Psoas muscle (tissue), 8 donors: Measurements from ENCODE around the gene SCLT1. TPM values are rescaled to one million over a fixed set of nuclear protein-coding genes. Genes with fewer than 3 reads are reported as not detected.

Source experiments
- ATAC-seq, 4 donors: fragments of 200-7000 bp; cut with Tn5 transposase; one replicate each; pipeline ENCODE4 v1.9.1; 2020; ENCODE audit warnings: moderate library complexity in 3 of 4, mild to moderate bottlenecking in 2 of 4
- DNase-seq, 2 donors: peaks; one replicate each; pipeline ENCODE4 v3.0.0-alpha.2; 2020
- H3K27ac ChIP-seq: fragments of 200-600 bp; one replicate; pipeline ENCODE4 v1.8.0; 2022
- H3K27me3 ChIP-seq, 3 donors: fragments of 200-600 bp in 1 of 3; one replicate each; pipeline versions ENCODE4 v1.6.1 to v1.8.0; 2013 to 2022; ENCODE audit warnings: low read length in 2 of 3, mild to moderate bottlenecking in 2 of 3, moderate library complexity in 1 of 3; ENCODE audit not compliant: insufficient read depth in 3 of 3
- H3K36me3 ChIP-seq, 2 donors: fragments of 200-600 bp in 1 of 2; one replicate each; pipeline versions ENCODE4 v1.6.1 to v1.8.0; 2013 to 2022; ENCODE audit warnings: low read depth in 1 of 2, mild to moderate bottlenecking in 1 of 2, moderate library complexity in 1 of 2; ENCODE audit not compliant: insufficient read depth in 1 of 2
- H3K4me1 ChIP-seq: fragments of 200-600 bp; one replicate; pipeline ENCODE4 v1.8.0; 2022
- H3K4me3 ChIP-seq: fragments of 200-600 bp; one replicate; pipeline ENCODE4 v1.8.0; 2022; ENCODE audit warnings: mild to moderate bottlenecking
- H3K9me3 ChIP-seq: fragments of 200-600 bp; one replicate; pipeline ENCODE4 v1.8.0; 2022
- CTCF ChIP-seq: fragments of 200-600 bp; IDR thresholded peaks from one replicate; pipeline ENCODE4 v1.8.0; 2022; ENCODE audit warnings: antibody characterized with exemption
- WGBS, 3 donors: extraction: QIAGEN DNeasy Blood & Tissue Kit; methylation state at CpG; one replicate each; pipeline versions ENCODE4 v1.1.6 to v1.1.7; 2013; 5-methylcytosine and 5-hydroxymethylcytosine counted together
- intact Hi-C, 2 donors: fragments of 100-400 bp; cut with DNase I; formaldehyde crosslinking; loops; one replicate each; pipeline versions ENCODE4 v1.11.0 to v1.14.2; 2022
- polyA plus RNA-seq, 3 donors: library from polyadenylated mRNA; stranded (reverse); fragments of 200-250 nt; gene quantifications; one replicate each; pipeline ENCODE4 v1.2.3, GENCODE V29; 2013
- total RNA-seq, 4 donors: library from RNA; stranded (reverse); fragmentation: NEBNext Ultra II Directional in 2 of 4; extraction: Animal tissue kit (Norgen Biotek cat#: 25700) in 2 of 4; gene quantifications; one replicate each; pipeline versions ENCODE4 v1.2.1 to v1.2.4, GENCODE V29; 2021 to 2023
- donor health status: healthy with polysubstance abuse.
- donor health status: DM: no; HTN: no; CAD: no; lungs with moderate emphysema.
- donor health status: Bipolar disorder and iron deficiency.
- donor health status: healthy.
- donor health status: DM: yes; HTN: yes; CAD: no.
- donor health status: DM: no; HTN: no; CAD: no.
- donor health status: DM: no; HTN: no; CAD: no.
- donor health status: DM: yes; HTN: yes; CAD: no.

SCLT1 gene
- total and polyA plus RNA-seq, 7 donors, result 1.1 to 5.3 (median 3.1) TPM

DNA sequence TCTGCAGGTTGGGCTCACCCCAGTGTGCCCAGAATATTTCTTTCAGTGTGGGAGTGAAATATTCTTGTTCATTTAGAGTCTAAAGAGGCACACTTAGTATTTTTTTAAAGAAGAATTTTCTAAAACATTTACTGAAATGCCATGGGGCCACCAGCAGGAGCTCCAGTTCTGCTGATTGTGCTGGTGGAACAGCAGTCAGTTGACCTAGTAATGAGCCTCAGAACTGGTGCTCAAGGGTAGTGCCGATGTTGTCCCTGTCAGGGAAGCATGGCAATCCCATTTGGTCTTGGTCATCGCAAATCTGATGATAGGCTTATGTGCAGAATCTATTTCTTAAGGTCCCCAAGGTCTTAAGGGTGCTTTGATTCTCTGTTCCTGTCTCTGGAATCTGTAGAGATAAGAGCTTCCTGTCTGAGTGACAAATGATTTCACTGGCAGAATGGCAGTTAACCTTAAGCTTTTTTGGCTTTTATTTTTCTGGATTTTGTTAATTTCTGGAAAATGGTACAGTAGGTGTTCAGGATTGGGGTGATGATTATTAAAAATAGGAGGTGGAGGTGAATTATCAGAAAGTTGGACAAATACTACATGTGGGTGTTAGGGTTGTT is 252.5 kb downstream of the SCLT1 start:
- no peak overlapping the region for H3K4me3 ChIP-seq
- peaks cover 0 to 26% of the 10 kb centered on the region in 2 donors for H3K36me3 ChIP-seq
- H3K9me3 ChIP-seq, result no peaks in the 10 kb centered on the region
- 63 to 84% (median 71%) methylated on average over 2 of the region's 2 CpGs for WGBS, 3 donors
- H3K27me3 ChIP-seq, result no peaks in the 10 kb centered on the region
- TF ChIP-seq CTCF, result no peak
- intact Hi-C loops, result no loop called here
- H3K27ac ChIP-seq, result no peak overlapping the region
- DNase-seq (no peak), ATAC-seq (no peak)
- peaks cover 83% of the 10 kb centered on the region for H3K4me1 ChIP-seq

DNA sequence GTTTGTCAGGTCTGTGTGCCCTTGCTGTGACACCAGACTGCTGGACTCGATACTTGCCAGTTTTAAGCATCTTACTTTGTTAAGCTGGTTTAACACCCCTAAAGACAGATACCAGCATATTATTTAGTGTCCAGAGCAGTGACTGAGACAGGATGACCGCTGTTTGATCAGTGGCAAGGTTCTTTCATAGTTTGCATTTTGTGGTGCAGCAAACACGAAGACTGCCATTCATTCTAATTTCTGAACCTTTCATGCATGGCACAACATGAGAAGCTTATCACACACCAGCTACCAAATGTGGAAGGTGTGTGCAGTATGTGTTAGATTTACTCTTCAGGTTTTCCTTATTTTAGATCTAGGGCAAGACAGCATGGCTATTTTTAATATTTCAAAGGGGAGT is 255.7 kb downstream of the SCLT1 start:
- no peak for DNase-seq
- peaks cover 81% of the 10 kb centered on the region for H3K4me1 ChIP-seq
- no peak overlapping the region for H3K4me3 ChIP-seq
- intact Hi-C loops, result no loop called here
- ATAC-seq, result no peak
- TF ChIP-seq CTCF, result no peak
- no peaks in the 10 kb centered on the region for H3K27me3 ChIP-seq
- peaks cover 4 to 16% of the 10 kb centered on the region in 2 donors for H3K36me3 ChIP-seq
- H3K27ac ChIP-seq, result peak overlapping the region; percentile 4
- WGBS, 3 donors, result 71 to 95% (median 88%) methylated on average over 3 of the region's 3 CpGs
- no peaks in the 10 kb centered on the region for H3K9me3 ChIP-seq

- intact Hi-C loops, result no loop called here
- Histone ChIP-seq H3K27me3 (no peaks in the 10 kb centered on the region), H3K9me3 (no peaks in the 10 kb centered on the region), H3K4me3 (no peak overlapping the region), H3K27ac (peak overlapping the region; percentile 48), H3K4me1 (peaks cover 83% of the 10 kb centered on the region), H3K36me3 (peaks cover 5 to 19% of the 10 kb centered on the region in 2 donors)
- no peak for TF ChIP-seq CTCF
- 86 to 98% (median 91%) methylated on average over 2 of the region's 2 CpGs for WGBS, 3 donors
- ATAC-seq, result no peak
- DNase-seq, result no peak
Measured at GRCh38 chr4:128837198-128837597, 256.1 kb downstream of the SCLT1 start.

DNA sequence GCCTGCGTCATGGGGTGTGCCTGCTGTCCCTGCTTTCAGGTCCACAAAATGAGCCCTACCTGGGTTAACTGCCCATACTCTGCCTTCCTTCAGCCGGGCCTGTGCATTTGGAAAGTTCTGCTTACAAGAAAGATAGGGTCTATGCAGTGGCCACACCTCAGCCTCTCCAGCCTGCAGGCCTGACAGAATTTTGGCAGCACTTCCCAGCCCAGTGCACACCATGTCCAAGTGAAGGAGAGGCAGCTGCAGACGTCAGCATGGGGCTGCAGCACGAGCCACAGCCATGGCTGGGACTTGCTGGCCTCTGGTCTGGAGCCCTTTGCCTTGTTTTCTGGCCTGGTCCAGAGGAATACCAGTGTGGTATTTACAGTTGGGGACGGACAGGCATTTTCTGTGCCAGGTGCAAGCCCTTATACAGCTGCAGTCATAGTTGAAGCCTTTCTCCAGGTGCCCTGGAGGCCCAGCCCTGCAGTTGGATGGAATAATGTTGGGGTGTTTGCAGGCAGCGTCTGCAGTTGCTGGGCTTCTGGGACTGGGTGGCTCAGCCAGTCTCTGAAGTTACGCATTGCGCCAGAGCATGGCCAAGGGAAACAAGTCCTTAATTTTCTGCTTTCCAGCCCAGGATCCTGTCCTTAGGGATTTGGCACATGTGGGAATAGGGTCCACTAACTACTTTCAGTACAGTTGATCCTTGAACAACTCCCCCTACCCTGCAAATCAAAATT is 257.7 kb downstream of the SCLT1 start:
- ATAC-seq, result peak; percentile 91 to 97 (median 96)
- no peak overlapping the region for H3K4me3 ChIP-seq
- 24 to 39% (median 30%) methylated on average over 8 of the region's 8 CpGs for WGBS, 3 donors
- DNase-seq, result peak; percentile 65 to 86
- no peaks in the 10 kb centered on the region for H3K9me3 ChIP-seq
- intact Hi-C loops, result no loop called here
- no peaks in the 10 kb centered on the region for H3K27me3 ChIP-seq
- peak overlapping the region; percentile 64 for H3K27ac ChIP-seq
- peaks cover 5 to 22% of the 10 kb centered on the region in 2 donors for H3K36me3 ChIP-seq
- H3K4me1 ChIP-seq, result peaks cover 79% of the 10 kb centered on the region
- no peak for TF ChIP-seq CTCF

Other genes starting within 250 kb of the SCLT1 start
- gene C4orf33, start 2.6 kb upstream of the SCLT1 start, total RNA-seq, result 1 to 10 TPM; 1.7 to 2.3 (median 1.8) TPM
- 1 to 10 TPM; 1.4 to 3.1 (median 1.7) TPM for gene C4orf33, start 2.6 kb upstream of the SCLT1 start, polyA plus RNA-seq